WTC11 (cell line): Measurements from ENCODE around the gene SLCO4A1. TPM values are rescaled to one million over a fixed set of nuclear protein-coding genes. Genes with fewer than 3 reads are reported as not detected.

Source experiments
- ATAC-seq: fragments of 200-7000 bp; cut with Tn5 transposase; 2 replicates; pipeline ENCODE4 v1.10.0; 2021; ENCODE audit warnings: mild to moderate bottlenecking, moderate library complexity
- CTCF ChIA-PET: fragments of 300-600 bp; sonication (Branson Sonifier 250); formaldehyde crosslinking; loops from one replicate; lab custom pipeline; 2021; ENCODE audit warnings: antibody characterized with exemption; lab: Charles Lee
- POLR2A ChIA-PET: fragments of 350-600 bp; sonication (Branson Sonifier 250); formaldehyde crosslinking; loops from one replicate; lab custom pipeline; 2021; ENCODE audit warnings: antibody characterized with exemption; lab: Charles Lee
- DNase-seq: peaks from one replicate; pipeline ENCODE4 v3.0.0; 2021; ENCODE audit warnings: low spot score
- H3K27ac Mint-ChIP-seq: 2 replicates; pipeline ENCODE4 v1.8.0; 2021; ENCODE audit warnings: mixed read lengths
- H3K27me3 Mint-ChIP-seq: 2 replicates; pipeline ENCODE4 v1.8.0; 2021; ENCODE audit warnings: low read depth, mild to moderate bottlenecking, moderate library complexity, mixed read lengths
- H3K36me3 Mint-ChIP-seq: 2 replicates; pipeline ENCODE4 v1.8.0; 2021; ENCODE audit warnings: mixed read lengths
- H3K4me1 Mint-ChIP-seq: 2 replicates; pipeline ENCODE4 v1.8.0; 2022; ENCODE audit warnings: mixed read lengths
- H3K4me3 Mint-ChIP-seq: 2 replicates; pipeline ENCODE4 v1.8.0; 2021; ENCODE audit warnings: mild to moderate bottlenecking, moderate library complexity, mixed read lengths
- H3K9me3 Mint-ChIP-seq: 2 replicates; pipeline ENCODE4 v1.8.0; 2021; ENCODE audit warnings: mixed read lengths
- CBFB ChIP-seq: sonication (generic); formaldehyde crosslinking; IDR thresholded peaks from 2 replicates; pipeline ENCODE4 v1.8.1; 2022; ENCODE audit warnings: mild to moderate bottlenecking, low read depth, missing genetic modification reagents
- CREB1 ChIP-seq: sonication (generic); formaldehyde crosslinking; IDR thresholded peaks from 2 replicates; pipeline ENCODE4 v1.8.0; 2023; ENCODE audit warnings: mild to moderate bottlenecking, missing genetic modification reagents
- ERG ChIP-seq: fragments of 250-450 bp; sonication (Bioruptor Pico); IDR thresholded peaks from 2 replicates; pipeline ENCODE4 v1.8.0; 2021; ENCODE audit warnings: mild to moderate bottlenecking
- FOXK1 ChIP-seq: sonication (generic); formaldehyde crosslinking; IDR thresholded peaks from 2 replicates; pipeline ENCODE4 v1.8.0; 2022; ENCODE audit warnings: mild to moderate bottlenecking, moderate library complexity, missing genetic modification reagents
- FOXP1 ChIP-seq: sonication (generic); formaldehyde crosslinking; IDR thresholded peaks from 2 replicates; pipeline ENCODE4 v1.8.0; 2022; ENCODE audit warnings: missing genetic modification reagents, mild to moderate bottlenecking, moderate library complexity, borderline replicate concordance
- GABPB1 ChIP-seq: sonication (generic); formaldehyde crosslinking; IDR thresholded peaks from 2 replicates; pipeline ENCODE4 v1.8.1; 2023; ENCODE audit warnings: mild to moderate bottlenecking, missing genetic modification reagents
- GTF2I ChIP-seq: fragments of 250-450 bp; sonication (Bioruptor Pico); conservative IDR thresholded peaks from 2 replicates; pipeline ENCODE4 v1.4.0; 2021; ENCODE audit warnings: mild to moderate bottlenecking
- IRF2 ChIP-seq: sonication (generic); formaldehyde crosslinking; IDR thresholded peaks from 2 replicates; pipeline ENCODE4 v1.8.0; 2022; ENCODE audit warnings: low read depth, missing genetic modification reagents, borderline replicate concordance
- NFE2L1 ChIP-seq: sonication (generic); formaldehyde crosslinking; IDR thresholded peaks from 2 replicates; pipeline ENCODE4 v1.8.1; 2023; ENCODE audit warnings: missing genetic modification reagents
- PREB ChIP-seq: sonication (generic); formaldehyde crosslinking; IDR thresholded peaks from 2 replicates; pipeline ENCODE4 v1.8.1; 2022; ENCODE audit warnings: mild to moderate bottlenecking, missing genetic modification reagents, moderate library complexity, borderline replicate concordance
- RELA ChIP-seq: sonication (generic); formaldehyde crosslinking; IDR thresholded peaks from 2 replicates; pipeline ENCODE4 v1.8.1; 2022; ENCODE audit warnings: missing genetic modification reagents, mild to moderate bottlenecking, borderline replicate concordance
- TEAD4 ChIP-seq: sonication (generic); formaldehyde crosslinking; IDR thresholded peaks from 2 replicates; pipeline ENCODE4 v1.8.0; 2022; ENCODE audit warnings: mild to moderate bottlenecking, missing genetic modification reagents
- ZMAT4 ChIP-seq: fragments of 250-450 bp; sonication (Bioruptor Pico); IDR thresholded peaks from 2 replicates; pipeline ENCODE4 v1.9.0; 2021; ENCODE audit warnings: mild to moderate bottlenecking
- ZNF121 ChIP-seq: sonication (generic); formaldehyde crosslinking; IDR thresholded peaks from 2 replicates; pipeline ENCODE4 v1.8.0; 2023; ENCODE audit warnings: missing genetic modification reagents
- ZNF425 ChIP-seq: fragments of 250-450 bp; sonication (Bioruptor Pico); conservative IDR thresholded peaks from 2 replicates; pipeline ENCODE4 v1.9.0; 2021; ENCODE audit warnings: mild to moderate bottlenecking
- total RNA-seq: library from RNA; stranded (reverse); gene quantifications from 3 replicates; pipeline ENCODE4 v1.2.3, GENCODE V29; 2021
- TF ChIP-seq, protein P1 (sequence below): sonication (generic); formaldehyde crosslinking; IDR thresholded peaks from 2 replicates; pipeline ENCODE4 v1.8.1; 2022; ENCODE audit warnings: missing genetic modification reagents, borderline replicate concordance
- TF ChIP-seq, protein P2 (sequence below): sonication (generic); formaldehyde crosslinking; IDR thresholded peaks from 2 replicates; pipeline ENCODE4 v1.8.1; 2023; ENCODE audit warnings: mild to moderate bottlenecking, missing genetic modification reagents, moderate library complexity
- TF ChIP-seq, protein P3 (sequence below): sonication (generic); formaldehyde crosslinking; IDR thresholded peaks from 2 replicates; pipeline ENCODE4 v1.8.0; 2022; ENCODE audit warnings: mild to moderate bottlenecking, missing genetic modification reagents

The SLCO4A1 gene
- total RNA-seq, 1 experiment from 2014 or later: 19.9 TPM

- no peak overlapping the region for H3K4me3 Mint-ChIP-seq
- CTCF ChIA-PET: interaction anchor here (1.3 kb wide), 1 partner anchor 125 kb away, joined by 3 read pairs; no protein-coding TSS in a partner anchor
- DNase-seq: no peak
- no peaks in the 10 kb centered on the region for H3K36me3 Mint-ChIP-seq
- H3K27ac Mint-ChIP-seq: no peak overlapping the region
- no peaks in the 10 kb centered on the region for H3K4me1 Mint-ChIP-seq
- H3K9me3 Mint-ChIP-seq: no peaks in the 10 kb centered on the region
- POLR2A ChIA-PET: no interaction called here
- H3K27me3 Mint-ChIP-seq: peaks cover 3% of the 10 kb centered on the region
- ATAC-seq: no peak
- TF ChIP-seq CBFB (no peak), RELA (CRISPR knock-in tag) (no peak), TEAD4 (CRISPR knock-in tag) (no peak), CREB1 (CRISPR knock-in tag) (no peak), IRF2 (no peak), PREB (CRISPR knock-in tag) (no peak), NFE2L1 (no peak), ZNF425 (CRISPR knock-in tag) (no peak), ZNF121 (no peak), ERG (CRISPR knock-in tag) (no peak)
- TF ChIP-seq, protein P1, sequence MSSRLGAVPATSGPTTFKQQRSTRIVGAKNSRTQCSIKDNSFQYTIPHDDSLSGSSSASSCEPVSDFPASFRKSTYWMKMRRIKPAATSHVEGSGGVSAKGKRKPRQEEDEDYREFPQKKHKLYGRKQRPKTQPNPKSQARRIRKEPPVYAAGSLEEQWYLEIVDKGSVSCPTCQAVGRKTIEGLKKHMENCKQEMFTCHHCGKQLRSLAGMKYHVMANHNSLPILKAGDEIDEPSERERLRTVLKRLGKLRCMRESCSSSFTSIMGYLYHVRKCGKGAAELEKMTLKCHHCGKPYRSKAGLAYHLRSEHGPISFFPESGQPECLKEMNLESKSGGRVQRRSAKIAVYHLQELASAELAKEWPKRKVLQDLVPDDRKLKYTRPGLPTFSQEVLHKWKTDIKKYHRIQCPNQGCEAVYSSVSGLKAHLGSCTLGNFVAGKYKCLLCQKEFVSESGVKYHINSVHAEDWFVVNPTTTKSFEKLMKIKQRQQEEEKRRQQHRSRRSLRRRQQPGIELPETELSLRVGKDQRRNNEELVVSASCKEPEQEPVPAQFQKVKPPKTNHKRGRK (CRISPR knock-in tag): no peak
- TF ChIP-seq, protein P2, sequence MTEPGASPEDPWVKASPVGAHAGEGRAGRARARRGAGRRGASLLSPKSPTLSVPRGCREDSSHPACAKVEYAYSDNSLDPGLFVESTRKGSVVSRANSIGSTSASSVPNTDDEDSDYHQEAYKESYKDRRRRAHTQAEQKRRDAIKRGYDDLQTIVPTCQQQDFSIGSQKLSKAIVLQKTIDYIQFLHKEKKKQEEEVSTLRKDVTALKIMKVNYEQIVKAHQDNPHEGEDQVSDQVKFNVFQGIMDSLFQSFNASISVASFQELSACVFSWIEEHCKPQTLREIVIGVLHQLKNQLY (CRISPR knock-in tag): no peak
Observed at GRCh38 chr20:62702013-62702300, 59.7 kb downstream of the SLCO4A1 start.

DNA sequence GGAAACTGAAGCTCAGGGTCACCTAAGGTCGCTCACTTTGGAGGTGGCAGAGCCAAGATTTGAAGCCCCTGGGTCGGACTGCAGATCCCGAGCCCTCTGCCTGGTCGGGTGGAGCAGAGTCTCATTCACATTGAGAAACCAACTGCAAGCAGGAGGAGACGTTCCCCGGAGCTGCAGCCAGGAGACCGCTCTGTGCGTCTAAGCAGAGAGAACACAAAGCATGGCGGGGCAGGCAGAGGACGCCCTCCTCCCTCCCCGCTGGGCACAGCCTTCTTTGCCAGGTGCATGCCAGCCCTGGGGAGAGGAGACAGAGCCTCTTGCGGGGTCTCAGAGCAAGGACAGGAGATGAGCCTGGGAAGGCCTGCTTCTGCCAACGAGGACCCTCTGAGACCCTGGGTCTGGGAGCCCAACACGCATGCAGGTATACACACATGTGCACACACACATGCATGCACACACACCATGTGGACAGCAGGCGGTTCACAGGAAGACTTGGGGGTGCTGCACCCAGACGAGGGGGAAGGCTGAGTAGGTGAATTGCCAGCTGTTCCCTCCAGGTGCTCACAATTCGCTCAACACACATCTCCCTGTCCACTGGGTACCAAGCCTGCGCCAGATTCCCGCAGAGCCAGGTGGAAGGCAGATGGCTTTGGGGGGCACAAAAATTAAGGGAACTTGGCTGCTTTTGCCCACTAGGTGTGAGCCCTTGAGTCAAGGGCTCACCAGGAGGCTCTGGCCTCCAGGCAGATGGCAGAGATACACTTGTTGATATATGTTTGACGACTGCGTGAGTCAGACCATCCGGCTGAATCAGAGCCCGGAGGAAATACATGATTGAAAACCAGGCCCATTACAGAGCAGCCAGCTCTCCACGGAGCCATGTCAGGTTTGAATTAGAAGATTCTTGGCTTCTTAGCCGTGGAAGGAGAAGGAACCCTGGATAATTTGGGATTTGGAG, 60.9 kb downstream of the SLCO4A1 start:
- ATAC-seq: no peak
- H3K27me3 Mint-ChIP-seq: peaks cover 8% of the 10 kb centered on the region
- H3K9me3 Mint-ChIP-seq: no peaks in the 10 kb centered on the region
- ChIA-PET CTCF (interaction anchor here (1.3 to 1.6 kb wide), 3 partner anchors 87 to 126 kb away, joined by 3 to 9 read pairs (median 3); no protein-coding TSS in a partner anchor), POLR2A (no interaction called here)
- 0 out of 2 replicates have a peak, but pooled peaks cover 3% of the 10 kb centered on the region for H3K4me1 Mint-ChIP-seq
- H3K27ac Mint-ChIP-seq: no peak overlapping the region
- DNase-seq: no peak
- H3K36me3 Mint-ChIP-seq: no peaks in the 10 kb centered on the region
- H3K4me3 Mint-ChIP-seq: no peak overlapping the region
- TF ChIP-seq, protein P3, sequence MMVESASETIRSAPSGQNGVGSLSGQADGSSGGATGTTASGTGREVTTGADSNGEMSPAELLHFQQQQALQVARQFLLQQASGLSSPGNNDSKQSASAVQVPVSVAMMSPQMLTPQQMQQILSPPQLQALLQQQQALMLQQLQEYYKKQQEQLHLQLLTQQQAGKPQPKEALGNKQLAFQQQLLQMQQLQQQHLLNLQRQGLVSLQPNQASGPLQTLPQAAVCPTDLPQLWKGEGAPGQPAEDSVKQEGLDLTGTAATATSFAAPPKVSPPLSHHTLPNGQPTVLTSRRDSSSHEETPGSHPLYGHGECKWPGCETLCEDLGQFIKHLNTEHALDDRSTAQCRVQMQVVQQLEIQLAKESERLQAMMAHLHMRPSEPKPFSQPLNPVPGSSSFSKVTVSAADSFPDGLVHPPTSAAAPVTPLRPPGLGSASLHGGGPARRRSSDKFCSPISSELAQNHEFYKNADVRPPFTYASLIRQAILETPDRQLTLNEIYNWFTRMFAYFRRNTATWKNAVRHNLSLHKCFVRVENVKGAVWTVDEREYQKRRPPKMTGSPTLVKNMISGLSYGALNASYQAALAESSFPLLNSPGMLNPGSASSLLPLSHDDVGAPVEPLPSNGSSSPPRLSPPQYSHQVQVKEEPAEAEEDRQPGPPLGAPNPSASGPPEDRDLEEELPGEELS (CRISPR knock-in tag): no peak
- no peak for TF ChIP-seq CREB1 (CRISPR knock-in tag)
- TF ChIP-seq ZMAT4 (CRISPR knock-in tag): no peak
- no peak for TF ChIP-seq FOXK1 (CRISPR knock-in tag)
- TF ChIP-seq GABPB1 (CRISPR knock-in tag): no peak
- TF ChIP-seq GTF2I (CRISPR knock-in tag): no peak
- TF ChIP-seq FOXP1 (CRISPR knock-in tag): no peak
